Mesodermal cell (in vitro differentiated cells): ENCODE measurements around the gene TIA1.
"Not testable (repeated sequence)": the region's sequence is repeated elsewhere in the genome, so short reads cannot be mapped to it uniquely, and the experiment has no call there.

ENCODE experiments used
- H3K27ac ChIP-seq: 2 replicates; pipeline ENCODE4 v1.7.0; 2013; ENCODE audit warnings: mild to moderate bottlenecking, low read depth, low read length, moderate library complexity; ENCODE audit not compliant: severe bottlenecking
- H3K36me3 ChIP-seq: 2 replicates; pipeline ENCODE4 v1.7.1; 2013; ENCODE audit warnings: mild to moderate bottlenecking, low read length, moderate library complexity; ENCODE audit not compliant: control insufficient read depth, insufficient read depth
- H3K4me1 ChIP-seq: one replicate; pipeline ENCODE4 v1.7.1; 2013; ENCODE audit warnings: mild to moderate bottlenecking, low read length; ENCODE audit not compliant: insufficient read depth, control insufficient read depth, poor library complexity, severe bottlenecking
- H3K4me3 ChIP-seq: 2 replicates; pipeline ENCODE4 v1.7.0; 2013; ENCODE audit warnings: low read length, control low read depth, mild to moderate bottlenecking; ENCODE audit not compliant: insufficient read depth, poor library complexity, severe bottlenecking; ENCODE audit errors: extremely low read depth
- H3K9me3 ChIP-seq: 2 replicates; pipeline ENCODE4 v1.7.1; 2013; ENCODE audit warnings: mild to moderate bottlenecking, low read length, moderate library complexity; ENCODE audit not compliant: control insufficient read depth
- WGBS, 2 experiments: methylation state at CpG; one replicate each; pipeline ENCODE4 v1.1.5; 2013; ENCODE audit warnings: missing lambda C conversion rate in 2 of 2; ENCODE audit not compliant: insufficient coverage in 2 of 2; 5-methylcytosine and 5-hydroxymethylcytosine counted together

The TIA1 gene

DNA sequence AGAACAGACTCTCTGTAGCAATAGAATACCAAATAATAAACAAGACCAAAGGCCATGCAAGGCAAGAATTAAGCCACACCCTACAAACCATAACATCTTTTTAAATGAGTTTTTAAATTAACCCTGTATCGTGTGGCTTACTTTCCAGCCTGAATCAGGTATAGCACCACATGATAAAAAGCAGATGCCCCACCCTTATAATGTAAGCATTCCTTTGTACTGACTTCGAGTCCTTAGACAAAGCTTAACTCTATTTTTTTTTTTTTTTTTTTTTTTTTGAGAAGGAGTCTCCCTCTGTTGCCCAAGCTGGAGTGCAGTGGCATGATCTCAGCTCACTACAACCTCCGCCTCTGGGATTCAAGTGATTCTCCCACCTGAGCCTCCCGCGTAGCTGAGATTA is 55.9 kb downstream of the TIA1 start:
- Histone ChIP-seq H3K4me3 (no peak overlapping the region), H3K36me3 (no peaks in the 10 kb centered on the region), H3K9me3 (no peaks in the 10 kb centered on the region), H3K27ac (no peak overlapping the region), H3K4me1 (no peaks in the 10 kb centered on the region)
- 86 to 92% methylated on average over 4 of the region's 5 CpGs for WGBS, 2 experiments

DNA sequence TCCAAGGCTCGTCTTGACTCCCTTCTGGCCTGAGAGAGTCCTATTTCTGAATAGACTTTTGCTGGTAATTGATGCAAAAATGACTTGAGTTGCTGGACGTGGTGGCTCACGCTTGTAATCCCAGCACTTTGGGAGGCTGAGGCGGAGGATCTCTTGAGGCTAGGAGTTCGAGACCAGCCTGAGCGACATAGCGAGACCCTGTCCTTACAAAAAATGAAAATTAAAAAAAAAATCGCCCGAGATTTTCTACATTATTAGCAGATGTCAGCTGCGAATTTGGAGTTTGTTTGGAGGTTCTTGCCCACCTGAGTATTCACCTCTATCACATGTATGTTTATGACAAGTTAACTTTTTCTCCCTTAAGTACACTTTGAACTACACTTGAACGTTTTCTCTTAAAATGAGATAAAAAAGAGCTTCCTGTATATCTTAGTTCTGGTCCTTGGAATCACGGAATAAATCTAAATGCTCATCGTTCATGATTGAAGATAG is 57.1 kb downstream of the TIA1 start:
- Histone ChIP-seq H3K36me3 (no peaks in the 10 kb centered on the region), H3K4me3 (peak overlapping the region; percentile 71), H3K27ac (peak overlapping the region; percentile 95), H3K9me3 (no peaks in the 10 kb centered on the region), H3K4me1 (no peaks in the 10 kb centered on the region)
- WGBS, 2 experiments = 81 to 88% methylated on average over 9 to 10 of the region's 13 CpGs

DNA sequence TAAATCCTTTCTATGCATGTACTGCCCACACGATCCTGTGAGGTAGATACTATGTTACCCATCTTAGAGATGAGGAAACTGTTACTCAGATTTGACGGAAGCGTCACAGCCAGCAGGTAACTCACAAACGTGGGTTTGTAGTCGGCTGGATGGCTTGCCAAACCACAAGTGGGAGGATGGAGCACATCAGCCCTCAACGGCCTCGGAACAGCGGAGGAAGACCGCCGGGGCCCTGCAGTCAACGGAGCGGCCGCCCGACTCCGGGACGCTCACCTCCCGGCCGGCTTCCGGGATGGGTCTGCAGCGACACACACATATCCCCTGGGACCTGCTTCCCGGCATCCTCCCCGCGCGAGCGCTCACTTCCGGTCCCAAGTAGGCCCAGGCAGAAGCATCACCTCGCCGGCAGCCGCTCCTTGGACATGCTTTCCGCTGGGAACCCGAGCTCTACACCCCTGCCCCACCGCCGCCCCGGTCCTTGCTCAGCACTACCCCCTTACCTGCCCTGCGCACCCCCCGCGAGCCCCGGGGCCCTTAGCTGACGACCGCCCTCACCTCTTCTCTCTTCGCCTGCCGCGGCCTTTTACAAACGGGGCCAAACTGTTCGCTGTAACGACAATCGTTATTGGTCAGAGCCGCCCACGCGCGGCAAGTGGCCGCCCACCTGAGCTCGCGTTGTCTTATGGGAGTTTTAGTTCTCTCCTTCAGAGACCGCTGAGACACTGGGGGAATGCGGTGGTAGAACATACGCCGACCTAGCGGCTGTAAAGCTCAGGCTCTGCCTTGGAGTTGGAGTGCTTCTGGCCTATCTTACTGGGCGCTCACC is 57.8 kb downstream of the TIA1 start, which contains the start of gene C2orf42:
TSS of gene C2orf42 (minus strand) at position 602 of the 826 bp plus-strand sequence. CDS start 9,034 bp downstream, outside the sequence.
- Histone ChIP-seq H3K4me3 (peak within 1 kb of the TSS; percentile 71), H3K9me3 (no peaks in the 10 kb centered on the region), H3K27ac (peak within 1 kb of the TSS; percentile 95), H3K36me3 (no peaks in the 10 kb centered on the region), H3K4me1 (no peaks in the 10 kb centered on the region)
- WGBS, 2 experiments = 0 to 2% methylated on average over 42 to 59 of the region's 60 CpGs

DNA sequence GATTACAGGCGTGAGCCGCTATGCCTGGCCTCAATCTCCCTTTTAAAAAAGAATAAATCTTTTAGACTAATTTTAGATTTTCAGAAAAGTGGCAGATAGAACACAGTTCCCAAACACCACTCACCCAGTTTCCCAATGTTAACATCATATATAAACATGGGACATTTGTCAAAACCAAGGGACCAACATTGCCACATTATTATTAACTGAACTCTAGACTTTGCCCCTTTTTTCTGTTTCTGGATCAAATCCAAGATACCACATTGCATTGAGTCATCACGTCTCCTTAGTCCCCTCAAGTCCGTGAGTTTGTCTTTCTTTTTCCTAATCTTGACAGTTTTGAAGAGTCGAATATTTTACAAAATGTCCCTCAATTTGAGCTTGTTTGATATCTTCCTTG is 60.0 kb downstream of the TIA1 start:
- WGBS, 2 experiments = 92 to 100% methylated on average over 2 of the region's 5 CpGs
- H3K4me3 ChIP-seq = no peak overlapping the region
- H3K4me1 ChIP-seq = no peaks in the 10 kb centered on the region
- no peaks in the 10 kb centered on the region for H3K36me3 ChIP-seq
- H3K9me3 ChIP-seq = no peaks in the 10 kb centered on the region
- H3K27ac ChIP-seq = no peak overlapping the region

DNA sequence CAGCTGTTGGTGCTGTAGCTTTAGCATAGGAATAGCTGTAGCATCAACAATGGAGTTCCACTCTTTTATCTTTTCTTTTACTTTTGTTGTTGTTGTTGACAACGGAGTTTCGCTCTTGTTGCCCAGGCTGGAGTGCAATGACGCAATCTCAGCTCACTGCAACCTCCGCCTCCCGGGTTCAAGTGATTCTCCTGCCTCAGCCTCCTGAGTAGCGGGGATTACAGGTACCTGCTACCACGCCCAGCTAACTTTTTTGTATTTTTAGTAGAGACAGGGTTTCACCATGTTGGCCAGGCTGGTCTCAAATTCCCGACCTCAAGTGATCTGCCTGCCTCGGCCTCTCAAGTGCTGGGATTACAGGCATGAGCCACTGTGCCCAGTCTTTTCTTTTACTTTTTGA is 61.3 kb downstream of the TIA1 start:
- 95 to 98% methylated on average over 9 of the region's 9 CpGs for WGBS, 2 experiments
- not testable (repeated sequence) for H3K27ac ChIP-seq, H3K4me3 ChIP-seq, H3K9me3 ChIP-seq, H3K36me3 ChIP-seq, H3K4me1 ChIP-seq

DNA sequence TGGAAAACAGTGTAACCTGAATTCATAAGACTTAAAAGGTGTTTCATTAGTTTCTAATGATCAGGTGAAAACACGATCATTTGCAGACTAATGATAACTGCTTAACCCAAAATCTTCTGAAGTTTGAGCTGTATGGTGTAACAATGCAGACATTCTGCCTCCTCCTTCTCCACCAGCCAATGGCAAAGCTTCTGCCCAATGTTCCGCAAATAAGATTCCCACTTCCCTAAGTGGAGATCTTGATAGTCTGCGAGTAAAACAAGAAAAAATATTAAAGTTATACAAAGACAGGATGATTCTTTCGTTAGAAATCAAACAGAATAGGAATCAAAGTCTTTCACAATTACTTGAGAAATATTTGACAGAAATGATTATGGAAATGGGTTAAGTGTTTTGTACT is 65.7 kb downstream of the TIA1 start:
- no peaks in the 10 kb centered on the region for H3K9me3 ChIP-seq
- peaks cover 39% of the 10 kb centered on the region for H3K36me3 ChIP-seq
- WGBS, 2 experiments = 100% methylated on average over 1 of the region's 4 CpGs; no CpG with 5 or more reads in 1 of the 2 experiments
- H3K4me3 ChIP-seq = no peak overlapping the region
- no peaks in the 10 kb centered on the region for H3K4me1 ChIP-seq
- H3K27ac ChIP-seq = no peak overlapping the region

DNA sequence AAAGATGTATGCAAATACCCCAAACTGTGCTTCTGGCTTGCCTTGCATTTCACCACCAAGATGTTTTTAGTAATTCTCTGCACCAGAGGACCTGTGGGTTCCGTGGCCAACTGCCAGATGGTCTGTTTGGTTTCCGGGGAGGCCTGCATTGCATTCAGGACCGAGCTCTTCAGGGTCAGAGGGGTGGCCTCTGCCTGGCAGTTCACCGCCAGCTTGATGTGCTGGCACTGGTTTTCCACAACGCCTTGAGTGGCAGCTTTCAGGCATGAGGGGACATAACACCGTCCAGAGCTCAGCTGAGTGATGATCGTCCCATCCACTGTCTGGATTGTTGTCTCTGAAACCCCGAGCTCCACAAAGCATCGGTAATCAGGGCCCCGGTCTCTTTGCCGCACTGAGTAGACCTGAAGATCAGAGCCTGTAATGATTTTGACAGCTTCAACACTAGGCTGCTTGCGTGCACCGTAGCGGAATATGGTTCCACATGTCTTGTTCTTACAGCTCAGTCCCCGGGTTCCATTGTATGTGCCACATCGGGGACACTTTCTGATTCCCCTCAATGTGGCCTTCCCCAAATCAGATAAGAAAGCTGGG is 67.0 kb downstream of the TIA1 start:
- WGBS, 2 experiments = 96% methylated on average over 15 to 16 of the region's 16 CpGs
- no peak overlapping the region for H3K4me3 ChIP-seq
- H3K4me1 ChIP-seq = no peaks in the 10 kb centered on the region
- peaks cover 50% of the 10 kb centered on the region for H3K36me3 ChIP-seq
- no peak overlapping the region for H3K27ac ChIP-seq
- no peaks in the 10 kb centered on the region for H3K9me3 ChIP-seq

DNA sequence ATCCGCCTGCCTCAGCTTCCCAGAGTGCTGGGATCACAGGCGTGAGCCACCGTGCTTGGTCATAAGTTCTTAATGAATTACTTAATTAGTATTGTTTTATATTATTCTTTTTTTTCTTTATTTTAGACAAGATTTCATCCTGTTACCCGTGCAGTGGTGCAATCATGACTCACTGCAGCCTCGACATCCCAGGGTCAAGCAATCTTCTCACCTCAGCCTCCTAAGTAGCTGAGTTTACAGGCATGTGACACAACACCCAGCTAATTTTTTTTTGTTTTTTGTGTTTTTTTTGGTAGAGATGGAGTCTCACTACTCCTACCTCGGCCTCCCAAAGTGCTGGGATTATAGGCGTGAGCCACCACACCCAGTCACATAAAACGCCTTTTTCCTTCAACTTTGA is 74.9 kb downstream of the TIA1 start:
- WGBS, 2 experiments = 97 to 98% methylated on average over 6 of the region's 8 CpGs
- peaks cover 61% of the 10 kb centered on the region for H3K36me3 ChIP-seq
- H3K4me1 ChIP-seq = no peaks in the 10 kb centered on the region
- H3K27ac ChIP-seq = no peak overlapping the region
- H3K9me3 ChIP-seq = no peaks in the 10 kb centered on the region
- H3K4me3 ChIP-seq = no peak overlapping the region

DNA sequence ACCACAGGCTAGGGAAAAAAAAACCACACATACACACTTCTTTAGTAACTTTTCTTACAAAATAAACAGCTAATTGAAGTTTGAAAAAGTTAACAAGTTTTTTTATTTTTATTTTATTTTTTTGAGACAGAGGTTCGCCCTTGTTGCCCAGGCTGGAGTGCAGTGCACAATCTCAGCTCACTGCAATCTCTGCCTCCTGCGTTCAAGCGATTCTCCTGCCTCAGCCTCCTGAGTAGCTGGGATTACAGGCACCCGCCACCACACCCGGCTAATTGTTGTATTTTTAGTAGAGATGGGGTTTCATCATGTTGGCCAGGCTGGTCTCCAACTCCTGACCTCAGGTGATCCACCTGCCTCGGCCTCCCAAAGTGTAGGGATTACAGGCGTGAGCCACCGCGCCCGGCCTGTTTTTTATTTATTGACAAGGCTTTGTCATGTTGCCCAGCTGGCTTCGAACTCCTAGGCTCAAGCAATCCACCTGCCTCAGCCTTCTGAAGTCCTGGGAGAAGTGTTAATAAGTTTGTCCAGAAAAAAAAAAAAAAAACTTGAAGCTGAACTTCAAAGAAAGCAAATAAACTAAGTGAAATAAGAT is 78.7 kb downstream of the TIA1 start:
- H3K36me3 ChIP-seq = peaks cover 56% of the 10 kb centered on the region
- not testable (repeated sequence) for H3K27ac ChIP-seq, H3K4me3 ChIP-seq, H3K4me1 ChIP-seq, H3K9me3 ChIP-seq
- WGBS, 2 experiments = 95 to 97% methylated on average over 6 to 10 of the region's 11 CpGs

DNA sequence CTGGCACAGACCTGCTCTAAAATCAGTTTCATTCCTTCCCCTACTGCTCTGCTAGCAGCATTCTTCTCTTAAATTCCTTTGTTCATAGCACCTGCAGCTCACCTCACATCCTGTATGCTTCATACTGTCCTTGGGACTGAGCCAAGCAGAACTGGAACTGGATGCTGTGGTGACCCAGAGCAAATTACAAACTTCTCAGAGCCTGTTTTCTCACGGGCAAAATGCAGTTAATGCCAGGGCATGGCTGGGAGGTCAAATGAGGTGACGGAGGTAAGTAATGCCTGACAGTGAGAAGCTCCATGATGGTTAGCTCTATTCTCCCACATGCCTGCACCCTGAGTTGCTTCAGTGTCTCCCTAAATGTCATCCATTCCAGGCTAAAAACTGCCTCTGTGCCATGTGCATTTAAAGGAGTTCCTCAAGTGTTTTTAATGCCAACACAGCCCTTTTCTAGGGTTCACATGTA is 87.3 kb downstream of the TIA1 start:
- Histone ChIP-seq H3K4me1 (no peaks in the 10 kb centered on the region), H3K9me3 (no peaks in the 10 kb centered on the region), H3K27ac (no peak overlapping the region), H3K4me3 (no peak overlapping the region), H3K36me3 (peaks cover 61% of the 10 kb centered on the region)
- WGBS, 2 experiments = 94 to 100% methylated on average over 2 of the region's 2 CpGs
